HuH-7 (cell line): Measurements from ENCODE around the gene PAX5.

Experiments
- DNase-seq: peaks from one replicate; pipeline ENCODE4 v3.0.0; 2011; ENCODE audit warnings: low spot score

PAX5 gene

DNA sequence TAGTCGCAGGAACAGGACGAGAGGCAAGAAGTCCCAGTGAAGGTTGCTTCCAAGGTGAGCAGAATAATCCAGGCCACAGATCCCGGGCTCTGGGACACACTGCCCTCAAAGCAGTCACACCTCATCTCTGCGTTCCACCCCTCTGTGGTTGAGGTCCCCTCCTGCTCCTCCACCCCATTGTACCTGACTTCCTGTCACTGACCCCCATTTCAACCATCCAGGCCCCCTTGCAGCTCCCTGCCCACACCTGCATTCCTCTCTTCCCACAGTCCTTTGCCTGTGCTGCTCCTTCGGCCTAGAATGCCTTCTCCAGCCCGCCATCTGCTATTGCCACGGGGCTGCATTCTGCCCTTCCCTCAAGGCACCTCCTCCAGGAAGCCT is 73.5 kb downstream of the PAX5 start:
- DNase-seq: no peak

DNA sequence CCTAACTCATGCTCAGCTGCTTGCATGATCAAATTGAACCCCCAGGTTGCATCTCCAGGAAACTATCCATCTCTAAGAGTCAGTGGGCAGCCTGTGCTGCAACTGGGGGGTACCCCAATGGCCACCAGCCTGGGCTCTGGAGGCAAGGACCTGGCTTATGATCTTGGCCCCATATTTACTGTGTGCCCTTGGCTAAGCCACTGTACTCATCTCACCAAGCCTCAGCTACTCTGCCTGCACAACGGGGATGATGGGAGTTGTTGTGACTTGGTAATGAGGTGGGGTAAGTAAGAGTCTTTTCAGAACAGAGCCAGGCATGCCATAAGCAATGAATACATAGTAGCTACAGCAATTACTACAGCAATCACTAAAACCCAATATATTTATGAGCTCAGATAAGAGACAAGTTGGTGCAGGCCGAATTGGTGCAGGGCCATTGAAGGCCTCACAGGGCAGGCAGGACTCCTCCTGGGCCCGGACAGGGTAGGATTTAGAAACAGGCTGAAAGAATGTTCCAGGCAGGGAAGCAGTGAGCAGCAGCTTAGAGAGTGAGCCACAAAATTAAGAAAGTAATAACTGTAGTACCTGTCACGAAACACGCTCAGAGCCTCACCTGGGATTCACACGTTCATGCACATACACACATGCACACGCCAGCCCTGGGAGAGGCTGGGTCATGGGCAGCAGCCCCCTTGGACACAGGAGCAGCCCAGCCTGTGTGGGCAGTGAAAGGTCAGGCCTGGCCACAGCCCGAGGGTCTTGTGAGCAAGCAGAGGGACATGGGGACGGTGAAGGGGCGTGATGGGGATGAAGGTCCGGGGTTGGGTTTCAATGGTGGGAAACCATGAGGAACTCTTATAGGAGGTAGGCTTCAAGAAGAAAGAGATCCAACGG is 74.1 kb downstream of the PAX5 start:
- DNase-seq: no peak

DNA sequence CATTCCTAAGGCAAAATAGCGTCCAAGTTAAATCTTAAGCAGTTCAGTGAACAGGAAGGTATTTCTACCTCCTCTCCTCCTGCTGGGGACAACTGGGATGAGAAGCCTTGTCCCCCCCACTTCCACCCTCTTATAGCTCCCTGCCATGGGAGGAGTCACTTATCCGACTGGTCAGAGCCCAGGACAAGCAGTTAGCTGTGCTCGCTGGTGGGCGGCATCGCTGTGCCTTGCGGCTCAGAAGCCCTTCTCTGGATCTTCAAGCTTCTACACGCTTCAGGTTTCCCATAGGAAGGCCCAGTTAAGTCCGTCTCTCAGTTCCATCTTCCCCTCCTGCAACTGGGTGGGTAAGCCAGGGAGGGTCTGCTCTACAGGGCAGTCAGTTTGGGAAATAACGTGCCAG is 77.2 kb downstream of the PAX5 start:
- DNase-seq: no peak

DNA sequence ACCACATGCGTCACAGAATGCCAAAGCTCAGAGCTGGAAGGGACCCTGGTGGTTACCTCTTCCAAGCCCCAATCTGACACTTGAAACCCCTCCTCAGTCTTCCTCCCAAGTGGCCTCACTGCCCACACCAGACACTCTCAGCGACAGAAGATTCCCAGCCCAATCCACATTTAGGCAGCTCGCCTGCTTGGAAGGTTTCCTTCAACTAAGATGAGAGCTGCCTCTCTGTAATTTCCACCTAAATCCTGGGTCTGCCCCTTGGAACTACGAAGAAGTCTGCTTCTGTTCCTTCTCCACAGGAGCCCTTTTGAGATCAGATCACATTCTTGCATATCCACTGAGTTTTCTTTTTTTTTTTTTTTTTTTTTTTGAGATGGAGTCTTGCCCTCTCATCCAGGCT is 83.7 kb downstream of the PAX5 start:
- DNase-seq: no peak

DNA sequence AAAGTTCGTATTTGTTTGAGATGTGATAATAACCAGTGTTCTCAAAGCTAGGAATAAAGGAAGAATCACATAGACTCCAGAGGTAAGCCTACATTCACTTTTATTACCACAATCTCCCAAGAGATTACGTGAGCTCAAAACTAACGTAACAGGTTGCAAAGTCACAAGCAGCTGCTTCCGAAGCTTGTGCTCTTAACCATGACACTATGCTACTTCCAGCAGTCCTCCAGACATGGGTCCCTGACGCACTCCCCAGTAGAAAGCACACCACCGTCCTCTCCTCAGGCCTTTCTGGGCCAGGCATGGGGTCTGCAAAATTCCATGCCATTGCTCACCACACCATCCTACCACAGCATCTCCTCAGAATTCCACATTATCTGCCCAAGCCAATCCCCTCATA is 84.6 kb downstream of the PAX5 start:
- DNase-seq: no peak

DNA sequence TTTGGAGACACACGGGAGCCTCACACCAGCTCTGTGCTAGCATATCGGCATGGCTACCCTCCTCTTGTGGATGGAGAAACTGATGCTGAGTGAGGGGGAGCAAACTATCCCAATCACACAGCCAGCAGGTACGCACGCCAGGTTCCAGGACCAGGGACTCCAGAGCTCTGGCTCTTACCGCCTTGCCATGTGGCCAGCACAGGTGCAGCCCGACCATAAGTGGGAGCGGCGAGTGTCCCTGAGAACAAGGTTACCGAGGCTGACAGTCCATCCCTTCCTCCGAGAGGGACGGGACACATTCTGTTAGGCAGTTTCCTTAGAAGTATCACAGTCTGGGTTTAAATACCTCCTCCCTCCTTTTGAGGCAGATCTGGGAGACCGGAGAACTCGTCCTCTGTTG is 86.0 kb downstream of the PAX5 start:
- DNase-seq: no peak

DNA sequence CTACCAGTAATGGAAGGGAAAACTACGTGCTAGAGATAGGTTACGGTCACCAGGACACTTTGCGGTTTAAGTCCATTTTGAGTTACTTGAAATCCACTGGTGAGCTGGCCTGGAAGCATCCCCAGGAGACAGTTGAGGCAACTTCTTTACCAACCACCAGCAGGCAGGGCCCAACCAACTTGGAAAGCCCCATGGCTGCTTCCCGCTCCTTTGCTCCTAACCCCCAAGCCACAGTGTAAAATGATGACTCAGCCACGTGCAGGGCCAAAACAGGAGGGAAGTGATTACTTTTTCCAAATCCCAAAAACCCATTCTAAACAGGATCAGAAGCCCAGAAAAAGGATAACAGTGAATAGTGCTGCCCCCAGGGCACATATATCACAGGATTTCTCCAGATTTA is 87.4 kb downstream of the PAX5 start:
- no peak for DNase-seq

DNA sequence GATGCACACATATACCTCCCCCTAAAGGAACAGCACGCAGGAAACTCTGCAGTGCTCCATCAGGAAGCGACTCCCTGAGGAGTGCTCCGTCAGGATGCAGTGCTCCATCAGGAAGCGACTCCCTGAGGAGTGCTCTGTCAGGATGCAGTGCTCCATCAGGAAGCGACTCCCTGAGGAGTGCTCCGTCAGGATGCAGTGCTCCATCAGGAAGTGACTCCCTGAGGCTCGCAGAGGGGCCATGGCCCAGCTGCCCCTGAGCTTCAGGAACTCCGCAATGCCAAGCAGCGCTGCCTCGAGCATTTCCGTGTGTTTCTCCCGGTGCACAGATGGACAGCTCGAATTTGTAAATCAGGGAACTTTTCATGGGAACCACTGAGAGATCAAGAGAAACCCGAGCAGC is 88.1 kb downstream of the PAX5 start:
- DNase-seq: no peak

DNA sequence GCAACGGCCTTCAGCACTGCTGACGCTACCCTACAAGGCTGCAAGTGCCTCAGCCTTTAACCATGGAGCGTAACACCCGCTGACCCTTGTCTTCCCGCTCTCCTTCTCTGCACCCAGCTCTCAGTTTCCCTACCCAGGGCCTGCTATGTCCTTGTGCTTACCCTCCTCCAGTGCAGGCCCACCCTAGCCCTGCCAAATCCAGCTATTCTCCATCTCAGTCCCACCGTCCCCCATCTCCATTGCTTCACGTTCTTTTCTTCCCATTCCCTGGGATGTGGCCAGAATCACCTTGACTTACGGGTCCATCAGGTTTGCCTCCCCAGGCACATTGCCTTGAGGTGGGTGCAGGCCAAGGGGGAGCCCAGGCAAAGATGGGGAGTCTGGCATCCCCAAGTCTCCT is 91.2 kb downstream of the PAX5 start:
- no peak for DNase-seq

DNA sequence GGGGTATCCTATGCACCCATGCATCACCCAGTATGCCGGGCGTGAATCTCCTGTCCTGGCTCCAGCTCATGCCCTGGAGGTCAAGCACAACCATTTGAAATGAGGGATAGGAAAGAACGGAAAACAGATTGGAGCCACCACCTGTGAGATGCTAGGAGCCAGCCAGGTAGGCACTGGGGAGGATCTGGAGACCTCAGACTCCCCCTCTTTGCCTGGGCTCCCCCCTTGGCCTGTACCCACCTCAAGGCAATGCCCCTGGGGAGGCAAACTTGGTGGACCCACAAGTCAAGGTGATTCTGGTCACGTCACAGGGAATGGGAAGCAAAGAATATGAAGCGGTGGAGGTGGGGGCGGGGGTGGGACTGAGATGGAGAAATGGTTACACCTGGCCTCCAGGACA is 92.6 kb downstream of the PAX5 start:
- no peak for DNase-seq

DNA sequence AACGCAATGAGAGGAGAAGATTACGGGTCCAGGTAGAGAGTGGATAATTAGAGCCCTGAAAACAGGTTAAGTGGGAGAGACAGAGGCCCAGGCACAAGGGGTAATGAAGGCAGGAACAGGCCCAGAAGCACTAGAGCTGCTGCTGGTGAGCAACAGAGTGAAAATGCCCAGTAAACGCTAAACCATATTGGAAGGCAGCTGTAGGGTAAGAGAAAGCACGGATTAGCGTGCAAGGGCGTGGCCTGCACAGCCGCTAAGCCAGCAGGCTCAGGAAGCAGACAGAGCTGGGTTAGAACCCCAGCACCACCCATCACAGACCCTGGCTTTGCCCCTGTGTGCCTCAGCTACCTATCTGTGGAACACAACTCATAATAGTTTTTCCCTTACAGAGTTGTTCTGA is 93.2 kb downstream of the PAX5 start:
- no peak for DNase-seq

DNA sequence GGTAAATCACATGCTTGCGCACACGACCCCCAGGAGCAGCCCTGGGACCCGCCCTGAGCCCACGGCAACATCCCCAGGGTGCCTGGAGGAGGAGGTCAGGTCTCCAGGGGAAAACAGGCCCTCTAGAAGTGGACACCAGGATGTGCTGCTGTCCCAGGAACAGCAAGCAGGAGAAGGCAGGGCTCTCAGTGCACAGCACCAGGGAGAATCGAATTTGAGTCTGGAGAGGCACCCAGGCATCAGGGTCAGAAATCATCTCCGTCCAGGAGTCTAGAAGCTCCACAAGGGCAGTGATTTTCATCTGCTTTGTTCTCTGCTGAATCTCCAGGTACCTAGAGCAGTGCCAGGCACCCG is 93.6 kb downstream of the PAX5 start:
- no peak for DNase-seq

DNA sequence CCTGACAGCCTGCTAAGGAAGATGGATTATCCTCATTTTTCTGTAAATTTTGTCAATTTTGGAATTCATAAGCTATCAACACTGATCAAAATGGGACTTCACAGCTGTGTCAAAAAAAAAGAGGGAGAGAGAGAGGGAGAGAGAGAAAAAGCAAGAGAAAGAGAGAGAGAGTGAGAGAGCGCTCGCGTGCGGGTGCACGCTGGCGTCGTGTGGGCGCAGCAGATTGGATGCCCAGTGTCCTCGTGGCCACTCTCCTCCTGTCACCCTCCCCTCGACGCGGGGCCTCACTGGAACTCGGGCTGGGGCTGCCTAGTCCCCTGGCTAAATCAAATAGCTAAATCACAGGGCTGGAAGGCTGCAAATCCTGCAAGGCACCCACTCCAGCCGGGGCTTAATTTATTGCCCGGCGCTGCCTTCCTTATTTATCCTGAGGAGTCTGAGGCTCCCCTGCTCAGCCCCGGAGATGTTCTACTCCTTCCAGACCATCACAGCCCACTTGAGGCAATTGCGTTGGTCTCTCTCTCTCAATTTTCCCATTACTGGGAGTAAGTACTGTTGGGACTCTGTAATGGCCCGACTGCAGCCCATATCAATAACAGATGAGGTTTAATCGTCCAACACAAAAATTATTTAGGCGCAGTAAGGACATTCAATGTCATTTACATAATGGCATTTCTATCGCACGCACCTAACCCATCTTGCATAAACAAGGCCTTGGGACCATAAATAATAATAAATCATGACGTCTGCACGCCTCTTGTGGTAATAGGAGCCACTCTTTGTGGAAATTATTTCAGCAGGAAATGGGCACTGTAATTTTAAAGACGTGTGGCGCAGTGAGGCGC is 94.2 kb downstream of the PAX5 start:
- no peak for DNase-seq

DNA sequence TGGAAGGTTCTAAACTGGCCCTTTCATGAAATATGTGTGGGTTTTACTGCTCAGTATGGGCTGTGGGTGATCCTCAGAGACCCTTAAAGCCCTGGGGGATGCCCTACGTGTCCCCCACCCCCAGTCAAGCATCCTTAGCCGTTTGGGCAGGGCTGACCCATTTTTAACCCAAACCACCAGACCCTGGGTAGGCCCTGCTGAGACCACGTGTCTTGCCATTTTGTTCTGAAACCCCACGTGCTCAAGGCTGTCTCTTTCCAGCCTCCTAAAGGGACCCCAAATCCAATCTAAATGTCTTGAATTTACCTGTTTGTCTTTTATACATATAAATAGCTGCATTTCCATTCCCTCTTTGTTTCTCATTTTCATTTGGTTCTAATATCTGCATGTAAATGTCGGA is 94.9 kb downstream of the PAX5 start:
- DNase-seq: no peak

DNA sequence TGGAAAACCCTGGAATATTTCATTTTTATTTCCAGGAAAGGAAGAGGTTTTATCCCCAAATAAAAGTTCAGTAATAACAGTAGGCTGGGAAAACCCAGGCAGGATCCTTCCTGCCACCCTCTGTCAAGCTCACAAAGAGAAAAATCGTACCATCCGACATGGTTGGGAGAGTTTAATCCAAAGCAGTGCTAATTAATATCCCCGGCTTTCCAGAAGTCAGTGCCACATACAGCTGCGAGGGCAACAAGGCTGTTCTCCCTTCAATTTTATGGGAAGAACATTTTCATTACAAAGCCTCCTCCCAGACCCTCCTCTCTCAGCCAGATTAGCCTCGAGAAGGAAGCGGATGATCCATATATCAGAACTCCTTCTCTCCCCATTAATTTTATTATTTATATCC is 95.5 kb downstream of the PAX5 start:
- DNase-seq: no peak

DNA sequence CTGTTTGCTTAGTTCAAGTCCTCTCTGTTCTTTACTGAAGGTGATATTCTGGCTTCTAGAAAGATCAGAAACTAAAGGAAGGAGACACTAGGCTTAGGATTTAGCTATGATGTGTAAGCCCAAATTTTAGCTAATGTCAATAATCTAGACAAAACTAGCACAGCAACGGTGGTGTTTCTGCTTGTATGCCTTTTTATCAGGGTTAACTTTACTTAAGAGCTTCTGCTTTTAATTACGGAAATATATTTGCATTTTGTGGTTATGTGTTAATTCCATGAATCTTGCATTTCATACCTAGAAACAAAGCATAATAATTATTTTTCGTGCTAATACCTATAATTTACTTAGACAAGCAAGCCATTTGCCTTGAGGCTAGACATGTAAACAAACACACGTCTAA is 96.1 kb downstream of the PAX5 start:
- DNase-seq: no peak

DNA sequence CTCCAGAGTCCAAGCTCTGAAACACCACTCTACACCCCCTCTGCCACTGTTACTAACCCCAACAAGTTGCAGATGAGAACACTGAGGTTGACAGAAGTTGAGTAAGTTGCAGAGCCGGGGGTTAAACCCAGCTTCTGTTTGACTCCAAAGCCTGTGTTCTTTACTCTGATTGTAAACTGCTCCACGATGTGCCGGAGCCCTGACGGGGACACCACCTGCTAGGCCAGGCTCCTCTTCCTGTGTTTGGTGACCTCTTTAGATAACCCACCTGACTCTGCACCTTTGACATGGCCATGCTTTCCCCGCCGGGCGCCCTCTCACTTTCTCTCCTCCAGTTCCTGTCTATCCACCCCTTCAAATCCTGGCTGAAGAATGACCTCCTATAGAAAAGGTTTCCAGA is 96.7 kb downstream of the PAX5 start:
- no peak for DNase-seq

DNA sequence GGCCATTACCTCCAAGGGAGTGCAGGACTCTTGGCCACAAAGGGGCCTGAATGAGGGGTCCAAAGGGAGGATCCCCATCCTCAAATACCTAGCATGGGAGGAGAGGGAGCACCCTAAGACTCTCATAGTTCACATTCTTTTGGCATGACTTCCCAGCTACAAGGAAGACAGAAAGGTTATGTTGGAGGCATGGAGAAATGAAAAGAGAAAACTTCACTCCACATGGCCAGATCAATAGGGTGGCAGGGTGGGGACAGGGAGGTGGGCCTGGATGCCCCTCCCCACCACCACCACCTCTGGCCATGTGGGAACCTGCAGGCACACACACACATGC is 97.6 kb downstream of the PAX5 start:
- no peak for DNase-seq

DNA sequence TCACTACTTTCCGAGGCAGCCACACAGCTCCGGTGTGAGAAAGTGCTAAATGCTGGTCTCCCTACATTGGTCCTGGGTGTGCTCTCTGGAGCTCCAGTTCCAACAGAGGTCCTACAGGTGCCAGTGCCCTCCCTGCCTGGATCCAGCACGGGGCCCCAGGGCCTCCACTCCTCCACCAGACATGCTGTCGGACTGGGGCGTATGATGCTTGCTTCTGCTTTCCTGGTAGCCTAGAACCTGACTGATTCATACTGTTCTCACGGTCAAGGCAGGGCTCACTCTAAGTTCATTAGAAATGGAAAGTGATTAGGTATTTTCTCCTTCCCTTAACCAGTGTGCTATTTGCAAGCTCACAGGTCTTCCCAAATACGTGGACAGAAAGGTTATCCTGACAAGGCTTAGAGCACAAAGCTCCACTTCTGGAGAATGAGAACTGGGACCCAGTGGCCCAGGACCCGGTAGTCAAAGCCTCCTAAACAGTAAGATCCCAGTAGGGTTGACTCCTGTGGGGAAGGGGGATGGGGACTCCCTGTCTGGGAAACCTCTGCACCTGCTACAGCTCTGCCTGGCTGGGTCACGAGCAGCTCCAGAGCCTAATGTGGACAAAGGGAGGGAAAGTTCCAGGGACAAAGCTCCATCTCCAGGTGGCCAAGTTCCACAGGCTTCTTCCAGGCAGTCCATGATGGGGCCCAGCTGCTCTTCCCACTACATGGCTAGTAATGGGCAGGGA is 98.1 kb downstream of the PAX5 start:
- DNase-seq: no peak

DNA sequence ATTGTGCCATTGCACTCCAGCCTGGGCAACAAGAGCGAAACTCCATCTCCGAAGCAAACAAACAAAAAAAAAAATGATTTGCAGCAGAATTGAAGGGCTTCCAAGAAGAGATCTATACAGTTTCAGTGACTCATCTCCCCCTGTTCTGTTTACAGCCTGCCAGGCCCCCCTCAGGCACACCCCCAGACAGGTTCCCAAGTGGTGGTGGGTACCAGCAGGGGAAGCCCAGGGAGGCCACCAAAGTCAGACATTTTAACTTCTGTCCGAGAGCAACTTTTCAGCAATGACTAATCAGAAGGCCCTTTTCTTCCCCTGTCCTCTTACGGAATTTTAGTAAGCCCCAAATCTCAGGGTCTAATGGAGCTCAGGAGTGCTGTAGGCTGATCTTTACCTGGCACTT is 98.7 kb downstream of the PAX5 start:
- no peak for DNase-seq

DNA sequence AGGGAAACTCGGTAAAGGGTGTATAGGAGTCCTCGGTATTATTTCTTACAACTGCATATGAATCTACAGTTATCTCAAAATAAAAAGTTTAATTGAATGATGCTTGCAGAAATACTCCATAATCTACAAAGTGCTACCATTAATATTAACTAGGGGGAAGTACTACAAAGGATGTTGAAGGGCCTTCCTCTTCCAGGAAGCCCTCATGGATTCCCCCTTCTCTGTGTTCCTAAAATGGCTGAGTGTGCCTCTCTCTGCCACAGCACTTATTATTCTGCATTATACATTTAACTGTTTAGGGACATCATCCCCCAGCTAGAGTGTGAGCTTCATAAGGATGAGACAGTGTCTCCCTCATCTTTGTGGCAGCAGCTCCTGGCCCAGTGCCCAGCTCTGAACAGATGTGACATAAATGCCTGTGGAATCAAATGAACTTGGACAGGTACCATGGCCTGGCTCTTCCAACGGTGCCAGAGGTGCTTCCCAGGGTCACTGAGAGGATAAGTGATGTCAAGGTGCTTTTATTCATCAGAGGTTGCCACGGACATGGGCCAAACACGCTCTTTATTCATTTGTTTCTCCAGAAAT is 99.5 kb downstream of the PAX5 start:
- no peak for DNase-seq

DNA sequence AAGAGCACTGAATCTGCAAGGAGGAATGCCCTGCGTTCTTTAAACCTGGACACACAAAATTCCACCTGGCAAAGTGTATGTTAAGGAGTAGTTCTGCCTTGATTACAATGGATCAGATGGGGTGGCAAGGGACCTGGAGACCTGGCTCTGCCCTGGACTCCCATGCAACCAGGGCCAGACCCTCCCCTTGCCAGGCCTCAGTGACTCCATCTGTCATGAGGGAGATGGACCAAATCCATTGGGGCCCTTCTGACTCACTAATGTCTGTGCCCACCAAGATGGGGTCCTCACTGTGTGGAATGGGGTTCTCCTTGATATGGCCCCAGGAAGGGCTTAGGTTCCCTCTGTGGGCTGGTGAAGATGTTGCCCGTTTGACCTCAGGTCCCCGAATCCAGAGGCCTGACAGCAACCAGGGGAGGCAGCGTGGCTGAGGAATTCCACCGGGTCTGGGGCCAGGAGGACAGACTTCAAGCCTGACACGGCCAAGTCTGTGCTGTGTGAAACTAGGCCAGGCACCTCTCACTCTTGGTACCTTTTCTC is 100.3 kb downstream of the PAX5 start:
- no peak for DNase-seq
